Prostate gland (tissue), 2 donors: ENCODE data around the gene VPS45. TPM values are rescaled to one million over a fixed set of nuclear protein-coding genes. Genes with fewer than 3 reads are reported as not detected.

Experiments used
- DNase-seq: peaks from one replicate; pipeline ENCODE4 v3.0.0-alpha.2; 2019; ENCODE audit warnings: low spot score
- H3K27ac ChIP-seq, 2 donors: fragments of 200-600 bp; sonication (generic); 2 replicates each; pipeline ENCODE4 v1.5.1; 2017 to 2019
- H3K27me3 ChIP-seq: fragments of 200-600 bp; sonication (generic); replicated peaks from 2 replicates; pipeline ENCODE4 v1.5.1; 2019; ENCODE audit not compliant: insufficient read depth
- H3K36me3 ChIP-seq, 2 donors: fragments of 200-600 bp; sonication (generic); 1 replicate in 1 of 2; 2 replicates in 1 of 2; pipeline versions ENCODE4 v1.5.1 to v1.8.1; 2017 to 2019
- H3K4me1 ChIP-seq: fragments of 200-600 bp; sonication (generic); replicated peaks from 2 replicates; pipeline ENCODE4 v1.5.1; 2019
- H3K4me3 ChIP-seq, 2 donors: fragments of 200-600 bp; sonication (generic); 2 replicates each; pipeline ENCODE4 v1.5.1; 2017 to 2019
- H3K9me3 ChIP-seq: fragments of 200-600 bp; sonication (generic); 2 replicates; pipeline ENCODE4 v1.5.1; 2017
- POLR2A ChIP-seq: fragments of 450-650 bp; IDR thresholded peaks from one replicate; pipeline ENCODE4 v1.6.1; 2016; ENCODE audit warnings: antibody characterized with exemption, mild to moderate bottlenecking
- POLR2AphosphoS5 ChIP-seq: sonication (generic); formaldehyde crosslinking; IDR thresholded peaks from one replicate; pipeline ENCODE4 v1.6.1; 2017; ENCODE audit warnings: antibody characterized with exemption
- WGBS: methylation state at CpG from one replicate; pipeline ENCODE4 v1.1.5; 2018; 5-methylcytosine and 5-hydroxymethylcytosine counted together
- intact Hi-C: fragments of 100-400 bp; cut with DNase I; formaldehyde crosslinking; loops from one replicate; pipeline ENCODE4 v1.14.2; 2022
- total RNA-seq, 2 donors: library from RNA; depleted of rRNA; stranded (reverse); fragments of >200 nt; gene quantifications; one replicate each; pipeline ENCODE4 v1.1.0, GENCODE V29; 2016
- TF ChIP-seq, protein P1 (sequence below), 4 experiments: fragments of 200-600 bp in 2 of 4; fragments of 450-650 bp in 2 of 4; sonication (generic) in 2 of 4; IDR thresholded peaks; 1 replicate in 3 of 4; 2 replicates in 1 of 4; pipeline ENCODE4 v1.5.1; 2016 to 2019; ENCODE audit warnings: antibody characterized with exemption in 4 of 4, mild to moderate bottlenecking in 2 of 4, moderate library complexity in 2 of 4

The VPS45 gene
- total RNA-seq, 2 donors from 2014 or later, result 29.6 to 33.3 TPM

DNA sequence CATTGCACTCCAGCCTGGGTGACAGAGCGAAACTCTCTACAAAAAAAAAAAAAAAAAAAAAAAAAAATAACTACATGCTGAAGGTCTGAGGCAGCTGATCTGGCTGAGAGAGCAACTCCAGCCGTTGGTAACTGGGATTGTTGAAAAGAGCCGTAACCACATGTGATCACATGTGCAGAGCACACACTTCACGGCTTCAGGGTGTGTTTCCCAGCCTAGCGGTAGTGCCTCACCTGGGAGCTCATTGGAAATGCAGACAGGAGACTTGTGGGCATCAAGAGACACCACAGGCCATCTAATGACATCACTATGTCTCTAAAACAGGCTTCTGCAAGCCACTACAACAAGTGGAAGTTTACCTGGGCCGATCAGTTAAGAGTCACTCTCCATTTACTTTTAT, 45.2 kb upstream of the VPS45 start:
- no peak for TF ChIP-seq POLR2AphosphoS5
- TF ChIP-seq, protein P1, sequence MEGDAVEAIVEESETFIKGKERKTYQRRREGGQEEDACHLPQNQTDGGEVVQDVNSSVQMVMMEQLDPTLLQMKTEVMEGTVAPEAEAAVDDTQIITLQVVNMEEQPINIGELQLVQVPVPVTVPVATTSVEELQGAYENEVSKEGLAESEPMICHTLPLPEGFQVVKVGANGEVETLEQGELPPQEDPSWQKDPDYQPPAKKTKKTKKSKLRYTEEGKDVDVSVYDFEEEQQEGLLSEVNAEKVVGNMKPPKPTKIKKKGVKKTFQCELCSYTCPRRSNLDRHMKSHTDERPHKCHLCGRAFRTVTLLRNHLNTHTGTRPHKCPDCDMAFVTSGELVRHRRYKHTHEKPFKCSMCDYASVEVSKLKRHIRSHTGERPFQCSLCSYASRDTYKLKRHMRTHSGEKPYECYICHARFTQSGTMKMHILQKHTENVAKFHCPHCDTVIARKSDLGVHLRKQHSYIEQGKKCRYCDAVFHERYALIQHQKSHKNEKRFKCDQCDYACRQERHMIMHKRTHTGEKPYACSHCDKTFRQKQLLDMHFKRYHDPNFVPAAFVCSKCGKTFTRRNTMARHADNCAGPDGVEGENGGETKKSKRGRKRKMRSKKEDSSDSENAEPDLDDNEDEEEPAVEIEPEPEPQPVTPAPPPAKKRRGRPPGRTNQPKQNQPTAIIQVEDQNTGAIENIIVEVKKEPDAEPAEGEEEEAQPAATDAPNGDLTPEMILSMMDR (IDR thresholded peaks at IDR 0.05), result no peak
- TF ChIP-seq POLR2A, result no peak
- Histone ChIP-seq H3K36me3 (no peaks in the 10 kb centered on the region), H3K9me3 (no peaks in the 10 kb centered on the region), H3K4me3 (no peak overlapping the region), H3K4me1 (no peaks in the 10 kb centered on the region), H3K27me3 (no peaks in the 10 kb centered on the region), H3K27ac (no peak overlapping the region)
- intact Hi-C loops, result no loop called here
- no peak for DNase-seq
- WGBS, result 75% methylated on average over 6 of the region's 6 CpGs

DNA sequence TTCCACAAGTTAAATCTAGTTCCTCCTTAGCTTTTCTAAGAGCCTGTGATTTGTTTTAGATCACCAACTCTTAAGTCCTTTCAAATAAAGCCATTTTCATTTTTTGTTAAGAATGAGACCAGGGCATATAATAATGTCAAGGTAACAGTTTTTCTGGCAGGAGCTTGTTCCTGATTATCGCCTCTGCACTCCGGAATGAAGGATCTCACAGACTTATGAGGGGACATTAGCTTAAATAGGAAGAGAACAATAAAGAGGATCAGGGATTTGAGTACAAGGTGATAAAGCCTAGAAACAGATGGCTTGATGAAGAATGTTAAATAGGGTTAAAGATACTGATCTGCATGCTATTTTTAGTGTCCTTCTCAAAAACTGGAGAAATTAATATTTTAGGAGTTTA, 43.4 kb upstream of the VPS45 start:
- no peak for TF ChIP-seq POLR2A
- TF ChIP-seq, protein P1 (IDR thresholded peaks at IDR 0.05), result no peak
- TF ChIP-seq POLR2AphosphoS5, result no peak

DNA sequence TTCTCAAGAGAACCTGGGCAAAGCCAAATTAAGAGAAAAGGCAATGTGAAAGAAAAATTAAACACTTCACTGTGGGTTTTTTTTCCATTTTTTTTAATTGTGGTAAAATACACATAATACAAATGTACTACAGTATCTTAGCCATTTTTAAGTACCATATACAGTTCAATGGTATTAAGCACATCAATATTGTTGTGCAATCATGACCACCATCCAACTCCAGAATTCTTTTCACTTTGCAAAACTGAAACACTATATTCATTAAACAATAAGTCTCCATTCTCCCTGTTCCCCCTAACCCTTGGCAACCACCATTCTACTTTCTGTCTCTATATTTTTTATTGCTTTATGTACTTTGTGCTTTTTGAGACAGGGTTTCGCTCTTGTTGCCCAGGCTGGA, 39.3 kb upstream of the VPS45 start:
- Histone ChIP-seq H3K9me3 (no peaks in the 10 kb centered on the region), H3K4me1 (no peaks in the 10 kb centered on the region), H3K4me3 (no peak overlapping the region), H3K27ac (no peak overlapping the region), H3K27me3 (no peaks in the 10 kb centered on the region), H3K36me3 (no peaks in the 10 kb centered on the region)
- intact Hi-C loops, result loop anchor here (2.0 kb wide), 1 partner anchor 14 kb away; no protein-coding TSS in a partner anchor
- TF ChIP-seq, protein P1 (IDR thresholded peaks at IDR 0.05), result no peak
- TF ChIP-seq POLR2A, result no peak
- no peak for TF ChIP-seq POLR2AphosphoS5
- WGBS, result 86% methylated on average over 1 of the region's 1 CpG
- no peak for DNase-seq

More for the DNA sequence above, 43.4 kb upstream of the VPS45 start:
- no peaks in the 10 kb centered on the region for H3K9me3 ChIP-seq
- intact Hi-C loops, result no loop called here
- H3K36me3 ChIP-seq, result no peaks in the 10 kb centered on the region
- H3K4me3 ChIP-seq, result no peak overlapping the region
- no peaks in the 10 kb centered on the region for H3K27me3 ChIP-seq
- H3K4me1 ChIP-seq, result no peaks in the 10 kb centered on the region
- no peak for DNase-seq
- no peak overlapping the region for H3K27ac ChIP-seq
- 94% methylated on average over 2 of the region's 2 CpGs for WGBS

GRCh38 chr1:150034336-150034735, 33.2 kb upstream of the VPS45 start:
- Histone ChIP-seq H3K36me3 (no peaks in the 10 kb centered on the region), H3K27ac (no peak overlapping the region), H3K4me1 (no peaks in the 10 kb centered on the region), H3K4me3 (no peak overlapping the region), H3K27me3 (no peaks in the 10 kb centered on the region), H3K9me3 (no peaks in the 10 kb centered on the region)
- TF ChIP-seq POLR2A (no peak), POLR2AphosphoS5 (no peak)
- TF ChIP-seq, protein P1 (IDR thresholded peaks at IDR 0.05), result no peak
- intact Hi-C loops, result no loop called here
- DNase-seq, result no peak

DNA sequence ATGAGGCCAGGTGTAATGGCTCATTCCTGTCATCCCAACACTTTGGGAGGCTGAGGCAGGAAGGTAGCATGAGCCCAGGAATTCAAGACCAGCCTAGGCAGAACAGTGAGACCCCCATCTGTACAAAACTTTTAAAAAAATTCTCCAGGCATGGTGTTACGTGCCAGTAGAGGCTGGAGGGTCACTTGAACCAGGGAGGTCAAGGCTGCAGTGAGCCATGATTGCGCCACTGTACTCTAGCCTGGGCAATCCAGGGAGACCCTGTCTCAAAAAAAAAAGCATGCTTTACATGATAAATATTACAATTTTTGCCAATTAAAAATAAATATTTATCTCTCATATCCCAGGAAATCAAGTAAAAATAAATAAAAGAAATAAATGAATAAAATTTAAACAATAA, 17.6 kb upstream of the VPS45 start:
- H3K9me3 ChIP-seq, result no peaks in the 10 kb centered on the region
- no peak for DNase-seq
- WGBS, result 92% methylated on average over 2 of the region's 2 CpGs
- no peaks in the 10 kb centered on the region for H3K27me3 ChIP-seq
- TF ChIP-seq POLR2AphosphoS5, result no peak
- TF ChIP-seq, protein P1 (IDR thresholded peaks at IDR 0.05), result no peak
- TF ChIP-seq POLR2A, result no peak
- no peaks in the 10 kb centered on the region for H3K36me3 ChIP-seq
- no peaks in the 10 kb centered on the region for H3K4me1 ChIP-seq
- intact Hi-C loops, result loop anchor here (2.0 kb wide), 1 partner anchor 87 kb away; no protein-coding TSS in a partner anchor
- no peak overlapping the region for H3K4me3 ChIP-seq
- H3K27ac ChIP-seq, result no peak overlapping the region
